HUES6 (cell line): ENCODE results near the gene AP3S2.

Experiments
- H3K27ac ChIP-seq: 2 replicates; pipeline ENCODE4 v1.7.0; 2013; ENCODE audit warnings: low read depth, mild to moderate bottlenecking, low read length, inconsistent platforms
- H3K27me3 ChIP-seq: 2 replicates; pipeline ENCODE4 v1.6.1; 2013; ENCODE audit warnings: low read length; ENCODE audit not compliant: control insufficient read depth, insufficient read depth
- H3K36me3 ChIP-seq: 2 replicates; pipeline ENCODE4 v1.6.1; 2013; ENCODE audit warnings: low read length; ENCODE audit not compliant: control insufficient read depth, insufficient read depth
- H3K4me1 ChIP-seq: 2 replicates; pipeline ENCODE4 v1.6.1; 2013; ENCODE audit warnings: low read length; ENCODE audit not compliant: control insufficient read depth, insufficient read depth
- H3K4me3 ChIP-seq: 2 replicates; pipeline ENCODE4 v1.5.1; 2013; ENCODE audit warnings: low read depth, low read length
- H3K9ac ChIP-seq: one replicate; pipeline ENCODE4 v1.6.1; 2013; ENCODE audit warnings: mild to moderate bottlenecking, low read length
- H3K9me3 ChIP-seq: 2 replicates; pipeline ENCODE4 v1.6.1; 2013; ENCODE audit warnings: low read depth, low read length; ENCODE audit not compliant: control insufficient read depth, insufficient read depth

Gene AP3S2

GRCh38 chr15:89806210-89806558 is 87.6 kb downstream of the AP3S2 start:
- no peaks in the 10 kb centered on the region; the same call in 1 of the 2 replicates for H3K36me3 ChIP-seq
- no peak overlapping the region for H3K9ac ChIP-seq
- no peak overlapping the region for H3K4me3 ChIP-seq
- H3K9me3 ChIP-seq = no peaks in the 10 kb centered on the region
- peaks cover 7% of the 10 kb centered on the region; the same call in 1 of the 2 replicates for H3K4me1 ChIP-seq
- no peak overlapping the region for H3K27ac ChIP-seq
- H3K27me3 ChIP-seq = no peaks in the 10 kb centered on the region

- Histone ChIP-seq H3K27ac (no peak overlapping the region), H3K4me3 (no peak overlapping the region), H3K36me3 (no peaks in the 10 kb centered on the region; the same call in 1 of the 2 replicates), H3K9me3 (no peaks in the 10 kb centered on the region), H3K9ac (no peak overlapping the region), H3K27me3 (no peaks in the 10 kb centered on the region), H3K4me1 (peaks cover 7% of the 10 kb centered on the region; the same call in 1 of the 2 replicates)
Measured at GRCh38 chr15:89805241-89806209, 88.3 kb downstream of the AP3S2 start.

GRCh38 chr15:89803941-89804800 is 89.6 kb downstream of the AP3S2 start:
- Histone ChIP-seq H3K4me1 (peaks cover 7% of the 10 kb centered on the region; the same call in 1 of the 2 replicates), H3K4me3 (no peak overlapping the region), H3K27me3 (no peaks in the 10 kb centered on the region), H3K9me3 (no peaks in the 10 kb centered on the region), H3K36me3 (no peaks in the 10 kb centered on the region; the same call in 1 of the 2 replicates), H3K9ac (no peak overlapping the region), H3K27ac (no peak overlapping the region)

GRCh38 chr15:89802986-89803824 is 90.6 kb downstream of the AP3S2 start:
- Histone ChIP-seq H3K36me3 (peaks cover under 1% of the 10 kb centered on the region; the same call in 1 of the 2 replicates), H3K27me3 (no peaks in the 10 kb centered on the region), H3K4me3 (no peak overlapping the region), H3K9ac (no peak overlapping the region), H3K4me1 (peaks cover 7% of the 10 kb centered on the region; the same call in 1 of the 2 replicates), H3K27ac (no peak overlapping the region), H3K9me3 (no peaks in the 10 kb centered on the region)

- no peak overlapping the region for H3K9ac ChIP-seq
- H3K27ac ChIP-seq = no peak overlapping the region
- H3K36me3 ChIP-seq = peaks cover 3% of the 10 kb centered on the region; the same call in 1 of the 2 replicates
- peaks cover 7% of the 10 kb centered on the region; the same call in 1 of the 2 replicates for H3K4me1 ChIP-seq
- H3K9me3 ChIP-seq = no peaks in the 10 kb centered on the region
- no peak overlapping the region for H3K4me3 ChIP-seq
- no peaks in the 10 kb centered on the region for H3K27me3 ChIP-seq
Measured at GRCh38 chr15:89802231-89802928, 91.4 kb downstream of the AP3S2 start.

- Histone ChIP-seq H3K36me3 (peaks cover 3% of the 10 kb centered on the region; the same call in 1 of the 2 replicates), H3K9ac (no peak overlapping the region), H3K27ac (no peak overlapping the region), H3K27me3 (no peaks in the 10 kb centered on the region), H3K4me1 (peaks cover 4% of the 10 kb centered on the region; the same call in 1 of the 2 replicates), H3K4me3 (no peak overlapping the region), H3K9me3 (no peaks in the 10 kb centered on the region)
Measured at GRCh38 chr15:89801471-89802195, 92.2 kb downstream of the AP3S2 start.

- H3K27ac ChIP-seq = no peak overlapping the region
- no peak overlapping the region for H3K4me3 ChIP-seq
- no peak overlapping the region for H3K9ac ChIP-seq
- no peaks in the 10 kb centered on the region for H3K9me3 ChIP-seq
- H3K36me3 ChIP-seq = peaks cover 3% of the 10 kb centered on the region; the same call in 1 of the 2 replicates
- no peaks in the 10 kb centered on the region for H3K4me1 ChIP-seq
- H3K27me3 ChIP-seq = no peaks in the 10 kb centered on the region
Measured at GRCh38 chr15:89799918-89800498, 93.8 kb downstream of the AP3S2 start.

GRCh38 chr15:89799011-89799911 is 94.5 kb downstream of the AP3S2 start:
- no peaks in the 10 kb centered on the region for H3K27me3 ChIP-seq
- no peaks in the 10 kb centered on the region for H3K4me1 ChIP-seq
- H3K36me3 ChIP-seq = peaks cover 3% of the 10 kb centered on the region; the same call in 1 of the 2 replicates
- no peak overlapping the region for H3K27ac ChIP-seq
- no peak overlapping the region for H3K9ac ChIP-seq
- no peak overlapping the region for H3K4me3 ChIP-seq
- no peaks in the 10 kb centered on the region for H3K9me3 ChIP-seq
